Measurements from ENCODE around the gene SRSF11. TPM values are rescaled to one million over a fixed set of nuclear protein-coding genes. Genes with fewer than 3 reads are reported as not detected.

The SRSF11 gene
- total RNA-seq, 1 experiment from 2014 or later = 115 TPM

Small RNAs within 50 kb of the gene (small RNA-seq; reads per million reads assigned to genes)
- gene RN7SL242P = not detected

Other genes with a start within 250 kb of the SRSF11 start
- 5.8 and 7.5 TPM in 2 replicates for gene LRRC40, start 15.8 kb upstream of the SRSF11 start, total RNA-seq (2014; rRNA removed; shearing (Covaris generic))
- gene ANKRD13C, start 133.3 kb downstream of the SRSF11 start, total RNA-seq (2014; rRNA removed; shearing (Covaris generic)) = 24.2 and 28.0 TPM in 2 replicates
- 1.0 and 4.9 TPM in 2 replicates for gene CTH, start 189.9 kb downstream of the SRSF11 start, total RNA-seq (2014; rRNA removed; shearing (Covaris generic))

Measured in HT-29 (cell line).